ENCODE results near the gene MICAL1.

Gene MICAL1

GRCh38 chr6:109475625-109476024 is 20.1 kb upstream of the MICAL1 start:
- no peak overlapping the region for H3K27ac ChIP-seq
- TF ChIP-seq CTCF (IDR thresholded peaks at IDR 0.05; ENCODE audit: low read depth, low read length) = no peak
- no peak for DNase-seq
- H3K36me3 ChIP-seq = peaks cover 84% of the 10 kb centered on the region
- H3K4me3 ChIP-seq (ENCODE audit: low read depth, low read length) = no peak overlapping the region
- H3K27me3 ChIP-seq (ENCODE audit: insufficient read depth, low read depth, severe bottlenecking) = no peaks in the 10 kb centered on the region
- no peaks in the 10 kb centered on the region for H3K9me3 ChIP-seq (ENCODE audit: severe bottlenecking)

GRCh38 chr6:109474995-109475394 is 19.4 kb upstream of the MICAL1 start:
- H3K9me3 ChIP-seq (ENCODE audit: severe bottlenecking) = no peaks in the 10 kb centered on the region

GRCh38 chr6:109473120-109473519 is 17.5 kb upstream of the MICAL1 start:
- peaks cover 71% of the 10 kb centered on the region for H3K36me3 ChIP-seq
- no peak overlapping the region for H3K27ac ChIP-seq
- H3K4me3 ChIP-seq (ENCODE audit: low read depth, low read length) = no peak overlapping the region
- H3K9me3 ChIP-seq (ENCODE audit: severe bottlenecking) = no peaks in the 10 kb centered on the region
- H3K27me3 ChIP-seq (ENCODE audit: insufficient read depth, low read depth, severe bottlenecking) = no peaks in the 10 kb centered on the region
- no peak for DNase-seq
- no peak for TF ChIP-seq CTCF (IDR thresholded peaks at IDR 0.05; ENCODE audit: low read depth, low read length)

More at GRCh38 chr6:109474995-109475394, 19.4 kb upstream of the MICAL1 start:
- Histone ChIP-seq H3K36me3 (peaks cover 81% of the 10 kb centered on the region), H3K27ac (no peak overlapping the region), H3K27me3 (ENCODE audit: insufficient read depth, low read depth, severe bottlenecking) (no peaks in the 10 kb centered on the region), H3K4me3 (ENCODE audit: low read depth, low read length) (no peak overlapping the region)
- no peak for DNase-seq
- no peak for TF ChIP-seq CTCF (IDR thresholded peaks at IDR 0.05; ENCODE audit: low read depth, low read length)

GRCh38 chr6:109472132-109472995 is 16.8 kb upstream of the MICAL1 start:
- Histone ChIP-seq H3K27me3 (ENCODE audit: insufficient read depth, low read depth, severe bottlenecking) (no peaks in the 10 kb centered on the region), H3K36me3 (peaks cover 72% of the 10 kb centered on the region), H3K4me3 (ENCODE audit: low read depth, low read length) (no peak overlapping the region), H3K27ac (no peak overlapping the region), H3K9me3 (ENCODE audit: severe bottlenecking) (no peaks in the 10 kb centered on the region)
- no peak for DNase-seq
- no peak for TF ChIP-seq CTCF (IDR thresholded peaks at IDR 0.05; ENCODE audit: low read depth, low read length)

DNA sequence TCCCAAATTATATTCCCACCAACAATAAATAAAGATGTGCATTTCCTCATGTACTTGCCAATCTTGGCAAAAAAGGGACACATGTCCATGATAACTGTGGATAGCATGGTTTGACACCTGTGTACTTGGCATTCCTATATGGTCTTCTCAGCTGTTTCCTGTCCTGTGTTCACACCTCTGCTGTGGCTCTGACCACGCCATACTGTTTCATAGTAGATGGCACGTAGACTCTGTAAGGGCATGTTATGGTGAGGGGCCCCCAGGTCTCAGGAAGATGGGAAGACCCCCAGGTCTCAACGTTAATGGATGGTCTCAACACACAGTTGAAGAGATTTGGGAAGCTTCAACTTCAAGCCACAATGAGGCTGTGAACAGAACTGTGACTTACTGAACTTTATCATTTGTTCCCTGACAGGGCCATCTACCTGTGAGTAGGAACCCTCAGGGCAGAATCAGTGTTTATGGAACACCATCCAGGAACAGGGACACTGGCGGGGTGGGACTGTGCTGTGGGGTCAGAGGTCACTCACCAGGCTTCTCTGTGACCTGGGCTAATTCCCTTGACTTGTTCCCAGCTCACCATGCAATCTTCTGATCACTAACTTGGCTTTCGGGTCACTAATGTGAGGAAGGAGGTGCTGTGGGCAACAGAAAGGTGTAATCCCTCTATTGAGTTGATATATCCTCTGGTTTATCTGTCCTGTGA is 15.7 kb upstream of the MICAL1 start:
- H3K9me3 ChIP-seq (ENCODE audit: severe bottlenecking) = no peaks in the 10 kb centered on the region
- no peaks in the 10 kb centered on the region for H3K27me3 ChIP-seq (ENCODE audit: insufficient read depth, low read depth, severe bottlenecking)
- no peak overlapping the region for H3K4me3 ChIP-seq (ENCODE audit: low read depth, low read length)
- peaks cover 73% of the 10 kb centered on the region for H3K36me3 ChIP-seq
- no peak overlapping the region for H3K27ac ChIP-seq
- TF ChIP-seq CTCF (IDR thresholded peaks at IDR 0.05; ENCODE audit: low read depth, low read length) = no peak
- DNase-seq = no peak
